Stimulated activated effector memory CD8-positive, alpha-beta T cell treated with anti-CD3 and anti-CD28 coated beads, Interleukin-12 subunit alpha, Interleukin-12 subunit beta, amount 100 ng/mL, for 72 hours (primary cell): Measurements from ENCODE around the gene CIBAR2.
A peak's percentile ranks its signal among the peaks of the same experiment; 100 is the strongest.

ENCODE experiments used
- ATAC-seq: fragments of 150-1000 bp; cut with Tn5 transposase; 2 replicates; pipeline ENCODE4 v1.10.0; 2021
- DNase-seq, 2 donors: peaks; one replicate each; pipeline ENCODE4 v3.0.0; 2021 to 2022; ENCODE audit warnings: low spot score in 2 of 2
- H3K27ac Mint-ChIP-seq: one replicate; pipeline ENCODE4 v1.8.0; 2022; ENCODE audit warnings: mild to moderate bottlenecking, mixed read lengths
- H3K36me3 Mint-ChIP-seq: one replicate; pipeline ENCODE4 v1.8.0; 2022; ENCODE audit warnings: mild to moderate bottlenecking, mixed read lengths
- H3K4me1 Mint-ChIP-seq: one replicate; pipeline ENCODE4 v1.8.0; 2022; ENCODE audit warnings: mixed read lengths
- H3K4me3 Mint-ChIP-seq: one replicate; pipeline ENCODE4 v1.8.0; 2022; ENCODE audit warnings: mild to moderate bottlenecking, mixed read lengths
- H3K9me3 Mint-ChIP-seq: one replicate; pipeline ENCODE4 v1.8.0; 2022; ENCODE audit warnings: mixed read lengths

CIBAR2 gene

DNA sequence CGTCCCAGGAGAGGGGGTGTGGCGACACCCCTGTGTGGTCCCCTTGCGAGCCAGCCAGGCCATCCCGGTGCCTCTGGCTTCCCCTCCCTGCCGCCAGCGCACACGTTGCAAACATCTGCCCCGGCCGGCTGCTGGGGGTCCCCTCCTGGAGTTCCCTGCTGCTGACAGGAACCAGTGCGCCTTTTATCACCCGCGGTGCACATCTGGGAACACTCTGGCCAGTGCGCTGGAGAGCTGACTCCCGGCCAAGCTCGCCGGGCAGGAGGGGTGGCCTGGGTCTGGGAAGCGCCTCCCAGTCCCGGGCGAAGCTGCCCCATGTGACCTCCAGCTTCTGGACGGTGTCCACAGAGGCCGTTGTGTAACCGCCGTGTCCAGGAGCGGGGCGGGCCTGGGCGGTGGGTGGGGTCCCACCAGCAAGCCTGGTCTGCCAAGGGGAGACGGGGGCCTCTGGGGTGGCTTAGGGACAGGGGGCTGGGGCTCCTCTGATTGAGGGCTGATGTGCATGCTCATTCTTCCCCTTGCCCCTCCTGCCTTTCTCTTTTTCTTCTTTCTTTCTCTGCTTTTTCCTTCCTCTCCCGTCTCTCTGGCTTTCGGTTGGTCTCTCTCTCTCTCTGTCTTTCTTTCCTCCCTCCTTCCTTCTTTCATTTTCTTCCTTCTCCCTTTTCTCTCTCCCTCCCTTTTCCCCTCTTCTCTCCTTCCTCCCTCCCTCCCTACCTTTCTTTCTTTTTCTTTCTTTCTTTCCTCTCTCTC is 25.2 kb upstream of the CIBAR2 start:
- no peak for DNase-seq
- Mint-ChIP-seq H3K36me3 (no peaks in the 10 kb centered on the region), H3K4me3 (no peak overlapping the region), H3K9me3 (no peaks in the 10 kb centered on the region), H3K27ac (no peak overlapping the region), H3K4me1 (peaks cover 24% of the 10 kb centered on the region)
- ATAC-seq, result no peak

DNA sequence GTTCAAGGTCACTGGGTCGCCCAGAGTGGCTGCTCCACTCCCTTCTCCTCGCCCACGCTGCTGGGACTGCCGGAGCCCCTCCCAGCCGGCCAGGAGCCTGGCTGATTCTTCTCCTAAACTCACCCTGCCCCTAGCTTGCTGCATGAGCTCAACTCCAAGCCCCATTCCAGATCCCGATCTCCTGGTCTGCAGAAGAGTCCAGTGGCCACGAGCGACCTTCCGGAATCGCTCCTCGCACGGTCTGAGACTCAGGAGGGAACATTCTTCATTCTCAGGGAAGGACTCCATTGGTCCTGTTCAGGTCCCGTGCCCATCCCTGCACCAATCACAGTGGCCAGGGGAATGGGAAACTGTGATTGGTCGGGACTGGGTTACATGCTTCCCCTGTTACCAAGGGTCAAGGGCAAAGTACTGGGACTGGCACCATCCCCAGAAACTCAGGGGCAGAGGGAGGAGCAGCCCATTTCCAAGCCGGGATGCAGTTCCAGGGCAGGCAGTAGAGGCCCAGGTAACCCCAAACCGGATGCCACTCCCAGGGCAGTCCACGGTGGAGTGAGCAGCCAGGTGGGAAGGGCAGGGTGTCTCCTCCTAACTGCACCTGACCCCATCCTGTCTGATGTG is 24.5 kb upstream of the CIBAR2 start:
- H3K27ac Mint-ChIP-seq, result no peak overlapping the region
- no peaks in the 10 kb centered on the region for H3K36me3 Mint-ChIP-seq
- no peaks in the 10 kb centered on the region for H3K9me3 Mint-ChIP-seq
- H3K4me3 Mint-ChIP-seq, result no peak overlapping the region
- ATAC-seq (no peak), DNase-seq (no peak)
- H3K4me1 Mint-ChIP-seq, result peaks cover 24% of the 10 kb centered on the region

DNA sequence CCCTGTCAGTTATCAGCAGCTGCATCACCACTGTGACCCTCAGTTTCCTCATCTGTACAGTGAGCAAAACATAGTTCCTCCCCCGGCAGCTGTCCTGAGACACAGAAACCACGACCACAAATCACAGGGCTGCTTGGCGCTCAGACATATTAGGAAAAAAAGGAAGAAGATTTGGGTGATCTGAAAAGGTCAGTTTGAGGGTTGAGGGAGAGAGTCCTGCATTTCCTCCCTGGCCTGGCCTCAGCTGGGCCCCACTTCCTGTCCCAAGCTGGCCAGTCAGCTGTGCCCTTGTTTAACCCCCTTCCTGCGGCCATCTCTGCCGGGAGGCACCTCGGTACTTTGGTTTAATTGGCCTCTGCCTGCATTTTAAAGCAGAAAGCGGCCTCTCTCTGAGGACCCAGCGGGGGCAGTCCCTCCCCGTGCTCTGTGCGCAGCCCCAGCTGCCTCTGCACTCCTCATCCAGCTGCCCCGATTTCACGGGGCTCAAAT is 24.0 kb upstream of the CIBAR2 start:
- no peaks in the 10 kb centered on the region for H3K9me3 Mint-ChIP-seq
- H3K27ac Mint-ChIP-seq, result no peak overlapping the region
- peaks cover 24% of the 10 kb centered on the region for H3K4me1 Mint-ChIP-seq
- H3K36me3 Mint-ChIP-seq, result no peaks in the 10 kb centered on the region
- ATAC-seq (no peak), DNase-seq (no peak)
- H3K4me3 Mint-ChIP-seq, result no peak overlapping the region

DNA sequence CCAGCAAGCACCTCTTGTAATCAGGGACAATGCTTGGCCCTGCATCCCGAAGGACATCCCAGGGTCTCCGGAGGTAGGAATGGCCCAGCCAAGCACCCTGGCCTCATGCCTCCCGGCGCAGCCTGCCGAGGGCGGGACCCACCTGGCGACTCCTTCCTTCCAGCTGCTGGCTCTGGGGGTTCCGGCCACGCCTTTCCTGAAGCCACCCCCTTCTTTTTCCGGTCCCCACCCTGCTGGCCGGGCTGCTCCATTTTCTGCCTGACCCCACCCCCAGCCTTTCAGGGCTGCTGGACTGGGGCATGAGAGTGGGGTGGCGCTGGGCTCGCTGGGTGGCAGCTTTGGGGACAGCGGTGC is 22.5 kb upstream of the CIBAR2 start:
- H3K4me1 Mint-ChIP-seq, result peaks cover 24% of the 10 kb centered on the region
- no peak overlapping the region for H3K4me3 Mint-ChIP-seq
- no peak for DNase-seq

DNA sequence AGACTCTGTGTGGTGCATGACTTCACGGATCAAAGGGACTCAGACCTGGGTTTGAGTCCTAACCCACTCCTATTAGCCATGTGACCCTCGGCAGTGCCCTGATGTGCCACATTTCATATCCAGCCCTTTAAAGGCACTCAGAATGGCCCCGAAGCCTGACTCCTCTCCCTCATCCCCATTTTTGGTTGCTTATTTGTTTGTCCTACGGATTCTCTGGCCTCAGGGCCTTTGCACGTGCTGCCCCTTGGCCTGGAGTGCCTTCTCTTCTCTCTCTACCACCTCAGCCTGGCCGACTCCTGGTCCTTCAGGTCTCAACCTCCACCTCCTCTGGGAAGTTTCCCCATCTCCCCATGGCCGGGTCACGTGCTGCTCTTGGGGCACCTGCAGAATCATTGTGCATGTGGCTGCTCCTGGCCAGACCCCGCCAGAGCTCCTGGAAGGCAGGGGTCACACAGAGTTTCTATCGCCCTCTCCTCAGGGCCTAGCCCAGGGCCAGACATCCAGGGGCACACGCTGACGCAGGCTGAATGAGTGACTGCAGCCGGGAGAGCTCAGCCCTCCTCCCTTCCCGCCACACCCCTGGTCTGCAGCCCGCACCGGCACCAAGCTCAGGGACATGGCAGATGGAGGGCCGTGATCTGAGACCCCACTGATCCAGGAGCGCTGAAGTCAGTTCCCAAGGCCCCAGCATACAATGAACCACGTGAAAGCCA is 22.0 kb upstream of the CIBAR2 start:
- ATAC-seq (no peak), DNase-seq (no peak)
- no peaks in the 10 kb centered on the region for H3K36me3 Mint-ChIP-seq
- H3K9me3 Mint-ChIP-seq, result no peaks in the 10 kb centered on the region
- H3K4me1 Mint-ChIP-seq, result peaks cover 24% of the 10 kb centered on the region
- no peak overlapping the region for H3K27ac Mint-ChIP-seq
- H3K4me3 Mint-ChIP-seq, result no peak overlapping the region

More for the DNA sequence above, 22.5 kb upstream of the CIBAR2 start:
- ATAC-seq, result no peak
- H3K9me3 Mint-ChIP-seq, result no peaks in the 10 kb centered on the region
- no peaks in the 10 kb centered on the region for H3K36me3 Mint-ChIP-seq
- H3K27ac Mint-ChIP-seq, result no peak overlapping the region

DNA sequence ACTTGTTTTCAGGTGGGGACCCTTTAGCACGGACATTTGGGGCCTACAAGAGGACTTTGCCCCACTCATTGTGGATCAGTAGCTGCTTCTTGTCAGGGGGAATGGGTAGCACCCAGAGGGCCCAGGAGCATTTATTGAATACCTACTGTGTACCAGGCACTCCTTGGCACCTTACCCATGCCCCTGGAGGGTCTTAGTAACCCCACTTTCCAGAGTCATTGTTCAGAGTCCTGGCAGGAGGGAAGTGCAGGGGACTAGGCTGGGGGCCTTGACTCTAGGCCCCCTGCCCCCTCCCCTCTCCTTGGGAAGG is 21.0 kb upstream of the CIBAR2 start:
- ATAC-seq, result no peak
- no peak for DNase-seq
- no peak overlapping the region for H3K27ac Mint-ChIP-seq
- H3K36me3 Mint-ChIP-seq, result no peaks in the 10 kb centered on the region
- H3K9me3 Mint-ChIP-seq, result no peaks in the 10 kb centered on the region
- H3K4me3 Mint-ChIP-seq, result no peak overlapping the region
- H3K4me1 Mint-ChIP-seq, result peaks cover 20% of the 10 kb centered on the region

DNA sequence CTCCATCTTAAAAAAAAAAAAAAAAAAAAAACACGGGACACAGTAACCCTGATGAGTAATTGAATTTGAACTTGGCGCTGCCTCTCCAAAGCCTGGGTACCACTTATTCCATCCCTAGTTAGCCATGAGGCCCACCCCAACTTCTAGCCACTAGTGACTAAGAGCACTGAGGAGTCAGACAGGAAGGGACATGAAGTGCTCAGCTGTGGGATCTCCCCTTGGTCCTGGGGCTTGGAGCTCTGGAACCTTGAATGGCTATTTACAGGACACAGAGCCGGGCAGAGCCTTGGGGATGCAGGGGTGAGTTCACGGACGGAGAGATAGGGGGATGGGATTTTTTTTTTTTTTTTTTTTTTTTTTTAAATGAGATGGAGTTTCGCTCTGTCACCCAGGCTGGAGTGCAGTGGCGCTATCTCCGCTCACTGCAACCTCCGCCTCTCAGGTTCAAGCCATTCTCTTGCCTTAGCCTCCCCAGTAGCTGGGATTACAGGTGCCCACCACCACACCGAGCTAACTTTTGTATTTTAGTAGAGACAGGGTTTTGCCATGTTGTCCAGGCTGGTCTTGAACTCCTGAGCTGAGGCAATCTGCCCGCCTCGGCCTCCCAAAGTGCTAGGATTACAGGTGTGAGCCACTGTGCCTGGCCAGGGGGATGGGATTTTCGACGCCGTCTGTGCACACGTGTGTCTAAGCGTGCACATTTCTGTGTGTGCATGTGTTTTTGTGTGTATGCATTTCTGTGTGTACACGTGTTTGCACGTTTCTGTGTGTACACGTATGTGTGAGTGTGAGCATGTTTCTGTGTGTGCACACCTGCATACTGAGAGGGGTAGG is 20.4 kb upstream of the CIBAR2 start:
- Mint-ChIP-seq H3K36me3 (no peaks in the 10 kb centered on the region), H3K27ac (no peak overlapping the region), H3K4me1 (peaks cover 14% of the 10 kb centered on the region), H3K4me3 (no peak overlapping the region), H3K9me3 (no peaks in the 10 kb centered on the region)
- ATAC-seq (no peak), DNase-seq (no peak)

DNA sequence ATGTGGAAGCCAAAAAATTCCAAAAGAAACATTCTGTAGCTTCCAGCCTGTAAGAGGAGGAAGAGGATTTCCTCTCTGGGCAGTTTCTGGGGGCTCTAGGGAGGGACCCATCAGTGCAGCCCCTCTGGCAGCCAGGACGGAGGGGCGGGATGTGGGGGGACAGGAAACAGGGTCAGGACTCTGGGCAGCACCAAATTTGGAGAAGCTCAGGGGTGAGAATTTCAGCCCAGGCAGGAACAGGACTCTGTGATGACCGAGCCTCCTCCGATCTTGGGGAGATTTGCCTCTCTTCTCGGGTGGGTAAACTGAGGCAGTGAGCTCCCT is 18.4 kb upstream of the CIBAR2 start:
- Mint-ChIP-seq H3K9me3 (no peaks in the 10 kb centered on the region), H3K27ac (no peak overlapping the region), H3K4me1 (peaks cover 11% of the 10 kb centered on the region), H3K36me3 (no peaks in the 10 kb centered on the region), H3K4me3 (no peak overlapping the region)
- no peak for DNase-seq
- ATAC-seq, result no peak

DNA sequence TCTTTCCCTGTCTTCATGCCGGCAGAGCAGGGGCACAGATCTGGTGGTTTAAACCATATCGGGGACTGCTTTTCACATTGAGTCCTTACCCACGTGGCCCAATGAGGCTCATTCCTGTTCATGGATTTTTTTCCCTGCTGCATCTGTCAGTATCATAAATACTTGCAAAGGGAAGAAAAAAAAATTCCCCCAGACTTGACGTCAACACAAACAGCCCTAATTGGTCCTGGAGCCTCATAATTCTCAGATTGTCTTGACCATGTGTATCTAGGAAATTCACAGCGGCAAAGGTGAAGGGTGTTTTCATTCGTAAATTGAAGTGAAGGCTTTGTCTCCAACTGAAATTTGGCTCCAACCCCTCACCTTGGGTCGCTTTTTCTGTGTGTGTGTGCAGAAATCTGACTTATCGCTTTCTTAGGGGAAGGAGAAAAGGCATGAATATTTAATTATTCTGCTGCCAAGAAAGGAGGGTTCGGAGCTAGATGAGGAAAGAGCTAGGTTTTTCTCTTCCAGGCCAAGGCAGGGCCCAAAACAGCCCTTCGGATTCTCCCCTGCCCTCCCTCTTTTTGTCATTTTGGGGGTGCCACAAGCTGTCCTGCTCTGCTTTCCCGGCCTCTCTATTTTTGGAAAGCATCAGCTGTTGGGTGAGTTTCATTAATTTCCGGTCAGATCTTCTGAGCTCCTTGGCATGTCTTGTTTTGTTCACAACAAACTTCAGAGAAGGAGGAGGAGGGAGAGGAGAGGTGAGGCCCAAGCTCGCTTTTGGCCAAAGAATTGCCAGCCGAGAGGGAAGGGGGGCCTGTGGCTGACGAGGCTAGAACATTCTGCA is 17.8 kb upstream of the CIBAR2 start:
- H3K9me3 Mint-ChIP-seq, result no peaks in the 10 kb centered on the region
- H3K27ac Mint-ChIP-seq, result no peak overlapping the region
- peaks cover 11% of the 10 kb centered on the region for H3K4me1 Mint-ChIP-seq
- DNase-seq (no peak), ATAC-seq (no peak)
- no peaks in the 10 kb centered on the region for H3K36me3 Mint-ChIP-seq
- no peak overlapping the region for H3K4me3 Mint-ChIP-seq

DNA sequence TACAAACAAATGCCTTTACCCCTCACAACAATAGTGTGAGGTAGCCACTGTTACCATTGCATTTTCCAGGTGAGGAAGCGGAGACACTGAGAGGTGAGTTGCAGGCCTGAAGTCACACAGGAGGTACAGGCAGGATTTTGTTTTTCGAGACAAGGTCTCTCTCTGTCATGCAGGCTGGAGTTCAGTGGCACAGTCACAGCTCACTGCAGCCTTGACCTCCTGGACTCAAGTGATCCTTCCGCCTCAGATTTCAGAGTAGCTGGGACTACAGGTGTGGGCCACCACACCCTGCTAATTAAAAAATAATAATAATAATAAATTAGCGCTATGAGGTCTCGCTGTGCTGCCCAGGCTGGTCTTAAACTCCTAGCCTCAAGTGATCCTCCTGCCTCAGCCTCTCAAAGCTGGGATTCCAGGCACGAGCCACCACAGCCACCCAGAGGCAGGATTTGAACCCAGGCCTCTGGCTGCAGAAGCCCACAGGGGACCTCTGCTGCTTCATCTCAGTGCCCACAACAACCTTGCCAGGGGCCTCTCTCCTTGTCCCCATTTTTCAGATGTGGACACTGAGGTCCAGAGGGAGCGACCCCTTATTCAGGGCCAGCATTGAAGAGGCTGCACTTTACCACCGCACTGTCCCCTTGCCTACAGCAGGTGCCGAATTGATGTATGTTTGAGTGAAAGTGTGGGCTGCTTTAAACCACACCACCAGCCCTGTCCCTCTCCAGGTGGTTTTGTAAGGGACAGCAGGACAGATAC is 16.0 kb upstream of the CIBAR2 start:
- no peak overlapping the region for H3K4me3 Mint-ChIP-seq
- H3K27ac Mint-ChIP-seq, result no peak overlapping the region
- H3K36me3 Mint-ChIP-seq, result no peaks in the 10 kb centered on the region
- DNase-seq, result no peak
- peaks cover 11% of the 10 kb centered on the region for H3K4me1 Mint-ChIP-seq
- ATAC-seq, result no peak
- H3K9me3 Mint-ChIP-seq, result no peaks in the 10 kb centered on the region

DNA sequence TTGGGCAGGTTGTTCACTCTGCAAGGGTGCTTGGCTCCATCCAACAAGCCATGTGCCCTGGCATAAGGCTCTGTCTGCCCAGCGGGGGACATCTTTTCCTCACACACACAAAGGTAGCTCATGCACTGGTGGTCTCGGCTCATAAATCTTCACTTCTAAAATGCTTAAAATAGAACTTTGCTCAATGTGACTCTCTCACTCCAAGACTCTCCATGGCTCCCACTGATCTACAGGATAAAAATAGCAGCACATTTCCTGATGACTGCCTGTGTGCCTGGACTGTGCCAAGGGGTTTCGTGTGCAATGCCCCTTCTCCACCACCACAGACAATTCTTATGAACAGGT is 15.1 kb upstream of the CIBAR2 start:
- no peaks in the 10 kb centered on the region for H3K9me3 Mint-ChIP-seq
- H3K36me3 Mint-ChIP-seq, result no peaks in the 10 kb centered on the region
- no peak overlapping the region for H3K4me3 Mint-ChIP-seq
- peak overlapping the region; percentile 56 for H3K27ac Mint-ChIP-seq
- ATAC-seq (no peak), DNase-seq (no peak)
- H3K4me1 Mint-ChIP-seq, result peaks cover 11% of the 10 kb centered on the region

DNA sequence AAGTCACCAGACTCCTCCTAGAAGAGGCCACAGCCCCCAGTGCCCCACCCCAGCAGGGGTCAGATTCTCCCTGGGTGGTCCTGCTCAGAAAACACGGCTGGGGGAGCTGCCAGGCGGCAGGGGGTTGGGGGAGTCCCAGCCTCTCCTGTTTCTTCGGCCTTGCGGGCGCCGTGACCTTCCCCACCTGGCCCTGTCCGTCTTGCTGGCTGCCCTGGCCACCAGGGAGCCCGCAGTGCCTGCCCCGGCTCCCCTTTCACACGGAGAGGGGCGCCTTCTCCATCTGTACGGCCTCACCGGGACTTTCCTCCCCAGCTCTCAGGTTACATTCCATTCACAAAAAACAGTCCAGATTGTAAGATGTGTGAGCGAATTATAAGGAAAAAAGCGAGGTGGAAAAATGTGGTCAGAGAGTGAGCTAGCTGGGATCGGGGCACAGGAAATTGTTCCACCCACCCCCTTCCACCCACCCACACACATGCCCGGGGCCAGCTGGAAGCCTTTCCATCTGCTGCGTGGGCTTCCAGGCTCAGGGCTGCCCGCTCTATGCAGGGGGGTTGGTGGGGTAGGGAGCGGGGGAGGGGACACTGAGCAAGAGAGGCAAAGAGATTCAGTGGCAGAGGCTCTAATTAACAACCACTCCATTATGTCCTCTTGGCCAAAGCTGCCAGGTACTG is 14.6 kb upstream of the CIBAR2 start:
- Mint-ChIP-seq H3K27ac (peak overlapping the region; percentile 56), H3K4me3 (no peak overlapping the region), H3K9me3 (no peaks in the 10 kb centered on the region), H3K36me3 (no peaks in the 10 kb centered on the region), H3K4me1 (peaks cover 11% of the 10 kb centered on the region)
- DNase-seq (no peak), ATAC-seq (no peak)

DNA sequence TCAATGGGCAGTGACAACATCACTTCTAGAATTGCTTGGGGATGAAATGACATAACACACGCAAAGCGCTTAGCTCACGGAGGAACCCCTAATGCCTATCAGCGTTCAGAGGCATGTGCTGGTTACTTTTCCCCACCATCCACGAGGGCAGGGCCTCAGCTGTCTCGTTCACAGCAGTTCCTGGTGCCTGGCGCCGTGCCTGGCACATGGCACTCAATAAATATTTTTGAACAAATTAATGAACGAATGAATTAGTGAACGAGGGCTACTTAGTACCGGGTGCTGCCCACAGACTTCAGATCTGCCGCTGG is 14.1 kb upstream of the CIBAR2 start:
- Mint-ChIP-seq H3K4me3 (no peak overlapping the region), H3K9me3 (no peaks in the 10 kb centered on the region), H3K4me1 (peaks cover 11% of the 10 kb centered on the region), H3K36me3 (no peaks in the 10 kb centered on the region), H3K27ac (no peak overlapping the region)
- DNase-seq, result no peak
- ATAC-seq, result no peak
